Measurements from ENCODE around the gene MTG1. TPM values are rescaled to one million over a fixed set of nuclear protein-coding genes. Genes with fewer than 3 reads are reported as not detected.

MTG1 gene
- total and polyA plus RNA-seq, 8 donors, result 17.2 to 62.9 (median 23.1) TPM

DNA sequence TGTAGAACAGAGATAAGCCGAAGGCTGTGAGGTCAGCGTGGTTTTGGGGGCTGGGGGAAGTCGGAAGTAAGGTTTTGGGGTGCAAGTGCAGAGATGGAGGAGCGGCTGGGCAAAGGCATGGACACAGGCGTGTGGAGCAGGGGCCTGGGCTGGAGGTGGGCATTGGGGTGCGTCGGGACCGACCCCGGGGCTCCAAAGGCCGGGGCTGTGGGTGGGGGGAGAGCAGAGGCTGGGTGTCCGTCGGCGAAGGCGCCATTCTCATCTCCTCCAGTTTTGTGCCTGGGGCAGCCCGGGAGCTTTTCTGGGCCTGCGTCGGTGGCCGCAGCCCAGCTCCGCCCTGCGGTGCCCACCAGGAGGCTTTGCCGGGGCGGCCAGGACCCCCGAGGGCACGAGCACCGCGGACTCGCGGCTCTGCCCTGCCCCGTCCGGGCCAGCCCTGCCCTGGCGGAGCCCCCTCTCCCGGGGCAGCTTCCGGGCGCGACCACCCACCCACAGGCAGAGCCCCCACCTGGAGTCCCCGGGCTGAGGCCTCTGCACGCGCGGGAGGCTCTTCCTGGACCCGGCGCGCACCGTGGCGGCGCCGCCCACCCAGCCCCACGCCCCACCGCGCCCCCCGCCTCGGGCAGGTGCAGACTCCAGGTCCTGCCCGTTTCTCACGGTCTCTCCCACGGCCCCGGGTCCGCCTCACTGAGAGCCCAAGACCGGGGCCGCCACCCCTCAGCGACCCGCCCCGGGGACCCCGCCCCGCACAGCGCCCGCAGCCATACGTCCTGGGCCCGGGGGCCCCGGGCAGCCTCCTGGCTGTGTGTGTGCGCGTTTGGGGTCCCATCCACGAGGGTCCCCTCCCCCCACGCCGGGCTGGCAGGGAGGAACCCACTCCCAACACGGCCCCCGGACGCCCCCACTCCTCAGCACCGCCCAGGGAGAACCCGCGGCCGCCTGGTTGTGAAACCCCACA, 52.1 kb downstream of the MTG1 start:
- 55 to 58% methylated on average over 67 to 80 of the region's 80 CpGs for WGBS, 2 donors
- DNase-seq (peak in 2 of 6 donors; percentile 7 to 59), ATAC-seq (no peak), FAIRE-seq (no peak)
- H3K27ac ChIP-seq, result no peak overlapping the region
- H3K9me3 ChIP-seq, result peaks cover 0 to 4% (median 0%) of the 10 kb centered on the region in 4 donors
- no peaks in the 10 kb centered on the region for H3K27me3 ChIP-seq
- TF ChIP-seq, protein P1, sequence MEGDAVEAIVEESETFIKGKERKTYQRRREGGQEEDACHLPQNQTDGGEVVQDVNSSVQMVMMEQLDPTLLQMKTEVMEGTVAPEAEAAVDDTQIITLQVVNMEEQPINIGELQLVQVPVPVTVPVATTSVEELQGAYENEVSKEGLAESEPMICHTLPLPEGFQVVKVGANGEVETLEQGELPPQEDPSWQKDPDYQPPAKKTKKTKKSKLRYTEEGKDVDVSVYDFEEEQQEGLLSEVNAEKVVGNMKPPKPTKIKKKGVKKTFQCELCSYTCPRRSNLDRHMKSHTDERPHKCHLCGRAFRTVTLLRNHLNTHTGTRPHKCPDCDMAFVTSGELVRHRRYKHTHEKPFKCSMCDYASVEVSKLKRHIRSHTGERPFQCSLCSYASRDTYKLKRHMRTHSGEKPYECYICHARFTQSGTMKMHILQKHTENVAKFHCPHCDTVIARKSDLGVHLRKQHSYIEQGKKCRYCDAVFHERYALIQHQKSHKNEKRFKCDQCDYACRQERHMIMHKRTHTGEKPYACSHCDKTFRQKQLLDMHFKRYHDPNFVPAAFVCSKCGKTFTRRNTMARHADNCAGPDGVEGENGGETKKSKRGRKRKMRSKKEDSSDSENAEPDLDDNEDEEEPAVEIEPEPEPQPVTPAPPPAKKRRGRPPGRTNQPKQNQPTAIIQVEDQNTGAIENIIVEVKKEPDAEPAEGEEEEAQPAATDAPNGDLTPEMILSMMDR (IDR thresholded peaks at IDR 0.05), result no peak
- H3K36me3 ChIP-seq, result no peaks in the 10 kb centered on the region
- H3K4me1 ChIP-seq, result no peaks in the 10 kb centered on the region
- intact Hi-C loops (cut with DNase I), result no loop called here
- H3K4me3 ChIP-seq, result no peak overlapping the region

DNA sequence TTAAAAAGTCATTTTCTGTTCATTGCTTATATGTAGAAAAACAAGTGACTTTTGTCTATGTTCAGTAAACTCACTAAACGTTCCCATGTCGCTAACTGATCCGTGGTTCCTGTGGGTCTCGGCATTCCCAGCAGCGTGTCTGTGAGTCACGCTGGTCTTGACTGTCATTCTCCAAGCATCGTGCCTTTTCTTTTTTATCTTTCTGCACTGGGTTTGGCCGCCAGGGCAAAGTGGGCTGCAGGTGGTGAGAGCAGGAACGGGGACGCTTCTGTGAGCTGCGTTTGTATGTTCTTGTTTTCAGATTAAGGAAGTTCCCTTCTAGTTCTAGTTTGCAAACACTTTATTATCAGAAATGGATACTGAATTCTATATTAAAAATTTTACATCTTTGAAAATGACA, 53.0 kb downstream of the MTG1 start:
- WGBS, 2 donors, result 86 to 88% methylated on average over 11 of the region's 11 CpGs
- TF ChIP-seq, protein P1 (IDR thresholded peaks at IDR 0.05), result no peak
- no peaks in the 10 kb centered on the region for H3K27me3 ChIP-seq
- no peaks in the 10 kb centered on the region for H3K4me1 ChIP-seq
- DNase-seq (no peak), ATAC-seq (no peak), FAIRE-seq (no peak)
- peaks cover 0 to 4% (median 0%) of the 10 kb centered on the region in 4 donors for H3K9me3 ChIP-seq
- no peak overlapping the region for H3K4me3 ChIP-seq
- H3K36me3 ChIP-seq, result no peaks in the 10 kb centered on the region
- intact Hi-C loops (cut with DNase I), result no loop called here
- H3K27ac ChIP-seq, result no peak overlapping the region

DNA sequence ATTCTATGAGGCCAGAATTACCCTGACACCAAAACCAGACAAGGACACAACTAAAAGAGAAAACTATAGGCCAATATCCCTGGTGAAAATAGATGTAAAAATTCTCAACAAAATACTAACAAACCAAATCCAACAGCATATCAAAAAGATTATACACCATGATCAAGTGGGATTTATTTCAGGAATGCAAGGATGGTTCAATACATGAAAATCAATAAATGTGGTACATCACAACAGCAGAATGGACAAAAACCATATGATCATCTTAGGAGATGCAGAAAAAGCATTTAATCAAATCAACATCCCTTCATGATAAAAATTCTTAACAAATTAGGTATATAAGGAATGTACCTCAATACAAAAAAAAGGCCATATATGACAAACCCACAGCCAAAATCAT, 54.2 kb downstream of the MTG1 start:
- Histone ChIP-seq H3K4me3 (no peak overlapping the region), H3K27me3 (no peaks in the 10 kb centered on the region), H3K36me3 (no peaks in the 10 kb centered on the region), H3K9me3 (peaks cover 0 to 4% (median 0%) of the 10 kb centered on the region in 4 donors), H3K27ac (no peak overlapping the region), H3K4me1 (no peaks in the 10 kb centered on the region)
- TF ChIP-seq, protein P1 (IDR thresholded peaks at IDR 0.05), result no peak
- DNase-seq (no peak), ATAC-seq (no peak), FAIRE-seq (no peak)
- intact Hi-C loops (cut with DNase I), result no loop called here

DNA sequence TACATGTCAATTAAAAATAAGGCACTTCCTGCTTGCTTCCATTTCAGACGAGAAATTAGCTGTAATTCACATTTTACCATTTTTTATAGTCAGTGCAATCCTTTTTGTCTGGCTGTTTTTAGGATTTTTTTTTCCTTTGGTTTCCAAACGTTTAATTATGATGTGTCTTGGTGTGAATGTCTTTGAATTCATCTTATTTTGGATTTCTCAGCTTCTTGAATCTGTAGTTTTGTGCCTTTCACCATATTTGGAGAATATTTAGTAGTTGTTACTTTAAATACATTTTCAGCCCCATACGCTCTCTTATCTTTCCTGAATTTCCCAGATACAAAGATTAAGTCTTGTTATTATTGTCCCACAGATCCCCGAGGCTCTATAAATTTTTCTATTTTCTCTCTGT, 57.4 kb downstream of the MTG1 start:
- 63 to 70% methylated on average over 4 of the region's 4 CpGs for WGBS, 2 donors
- intact Hi-C loops (cut with DNase I), result no loop called here

More for the DNA sequence above, 57.4 kb downstream of the MTG1 start:
- Histone ChIP-seq H3K36me3 (no peaks in the 10 kb centered on the region), H3K27ac (no peak overlapping the region), H3K9me3 (peaks cover 0 to 4% (median 0%) of the 10 kb centered on the region in 4 donors), H3K4me1 (no peaks in the 10 kb centered on the region), H3K27me3 (no peaks in the 10 kb centered on the region), H3K4me3 (no peak overlapping the region)
- ATAC-seq, result no peak
- no peak for DNase-seq
- TF ChIP-seq, protein P1 (IDR thresholded peaks at IDR 0.05), result no peak
- FAIRE-seq, result no peak

All from pancreas (tissue), 10 donors.